ENCODE measurements around the gene DAG1. TPM values are rescaled to one million over a fixed set of nuclear protein-coding genes. Genes with fewer than 3 reads are reported as not detected.
"Not testable (repeated sequence)": the region's sequence is repeated elsewhere in the genome, so short reads cannot be mapped to it uniquely, and the experiment has no call there.

Gene DAG1
- total RNA-seq, 1 donor from 2014 or later = 84.3 TPM

- Mint-ChIP-seq H3K36me3 (peaks cover 5% of the 10 kb centered on the region), H3K4me1 (ENCODE audit: unreplicated experiment) (peaks cover 2% of the 10 kb centered on the region), H3K9me3 (no peaks in the 10 kb centered on the region), H3K4me3 (no peak overlapping the region), H3K27ac (no peak overlapping the region), H3K27me3 (no peaks in the 10 kb centered on the region)
- TF ChIP-seq, protein P1, sequence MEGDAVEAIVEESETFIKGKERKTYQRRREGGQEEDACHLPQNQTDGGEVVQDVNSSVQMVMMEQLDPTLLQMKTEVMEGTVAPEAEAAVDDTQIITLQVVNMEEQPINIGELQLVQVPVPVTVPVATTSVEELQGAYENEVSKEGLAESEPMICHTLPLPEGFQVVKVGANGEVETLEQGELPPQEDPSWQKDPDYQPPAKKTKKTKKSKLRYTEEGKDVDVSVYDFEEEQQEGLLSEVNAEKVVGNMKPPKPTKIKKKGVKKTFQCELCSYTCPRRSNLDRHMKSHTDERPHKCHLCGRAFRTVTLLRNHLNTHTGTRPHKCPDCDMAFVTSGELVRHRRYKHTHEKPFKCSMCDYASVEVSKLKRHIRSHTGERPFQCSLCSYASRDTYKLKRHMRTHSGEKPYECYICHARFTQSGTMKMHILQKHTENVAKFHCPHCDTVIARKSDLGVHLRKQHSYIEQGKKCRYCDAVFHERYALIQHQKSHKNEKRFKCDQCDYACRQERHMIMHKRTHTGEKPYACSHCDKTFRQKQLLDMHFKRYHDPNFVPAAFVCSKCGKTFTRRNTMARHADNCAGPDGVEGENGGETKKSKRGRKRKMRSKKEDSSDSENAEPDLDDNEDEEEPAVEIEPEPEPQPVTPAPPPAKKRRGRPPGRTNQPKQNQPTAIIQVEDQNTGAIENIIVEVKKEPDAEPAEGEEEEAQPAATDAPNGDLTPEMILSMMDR (conservative IDR thresholded peaks at IDR 0.05) = no peak
- DNase-seq (ENCODE audit: extremely low spot score, unreplicated experiment) = no peak
Measured at GRCh38 chr3:49492969-49493368, 22.9 kb downstream of the DAG1 start.

GRCh38 chr3:49493901-49494300, 23.8 kb downstream of the DAG1 start:
- no peak for DNase-seq (ENCODE audit: extremely low spot score, unreplicated experiment)
- Mint-ChIP-seq H3K27me3 (no peaks in the 10 kb centered on the region), H3K36me3 (peaks cover 5% of the 10 kb centered on the region), H3K9me3 (no peaks in the 10 kb centered on the region), H3K4me1 (ENCODE audit: unreplicated experiment) (peaks cover 6% of the 10 kb centered on the region), H3K27ac (no peak overlapping the region), H3K4me3 (no peak overlapping the region)
- TF ChIP-seq, protein P1 (conservative IDR thresholded peaks at IDR 0.05) = no peak

GRCh38 chr3:49495023-49495422, 25.0 kb downstream of the DAG1 start:
- Mint-ChIP-seq H3K27me3 (no peaks in the 10 kb centered on the region), H3K27ac (no peak overlapping the region), H3K36me3 (no peaks in the 10 kb centered on the region), H3K4me1 (ENCODE audit: unreplicated experiment) (peaks cover 6% of the 10 kb centered on the region), H3K9me3 (no peaks in the 10 kb centered on the region), H3K4me3 (no peak overlapping the region)
- TF ChIP-seq, protein P1 (conservative IDR thresholded peaks at IDR 0.05) = no peak
- DNase-seq (ENCODE audit: extremely low spot score, unreplicated experiment) = no peak

DNA sequence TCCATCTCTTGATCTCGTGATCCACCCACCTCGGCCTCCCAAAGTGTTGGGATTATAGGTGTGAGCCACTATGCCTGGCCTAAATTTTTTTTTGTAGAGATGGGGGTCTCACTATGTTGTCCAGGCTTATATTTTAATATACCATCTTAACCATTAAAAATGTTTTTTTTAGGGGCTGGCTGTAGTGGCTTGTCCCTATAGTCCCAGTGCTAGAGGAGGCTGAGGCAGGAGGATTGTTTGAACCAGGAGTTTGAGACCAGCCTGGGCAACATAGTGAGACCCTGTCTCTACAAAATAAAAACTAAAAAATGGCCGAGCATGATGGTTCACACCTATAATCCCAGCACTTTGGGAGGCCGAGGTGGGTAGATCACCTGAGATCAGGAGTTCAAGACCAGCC, 26.8 kb downstream of the DAG1 start:
- peaks cover 17% of the 10 kb centered on the region for H3K4me1 Mint-ChIP-seq (ENCODE audit: unreplicated experiment)
- H3K4me3 Mint-ChIP-seq; H3K27me3 Mint-ChIP-seq; DNase-seq (ENCODE audit: extremely low spot score, unreplicated experiment); H3K9me3 Mint-ChIP-seq; H3K27ac Mint-ChIP-seq; H3K36me3 Mint-ChIP-seq: not testable (repeated sequence)

DNA sequence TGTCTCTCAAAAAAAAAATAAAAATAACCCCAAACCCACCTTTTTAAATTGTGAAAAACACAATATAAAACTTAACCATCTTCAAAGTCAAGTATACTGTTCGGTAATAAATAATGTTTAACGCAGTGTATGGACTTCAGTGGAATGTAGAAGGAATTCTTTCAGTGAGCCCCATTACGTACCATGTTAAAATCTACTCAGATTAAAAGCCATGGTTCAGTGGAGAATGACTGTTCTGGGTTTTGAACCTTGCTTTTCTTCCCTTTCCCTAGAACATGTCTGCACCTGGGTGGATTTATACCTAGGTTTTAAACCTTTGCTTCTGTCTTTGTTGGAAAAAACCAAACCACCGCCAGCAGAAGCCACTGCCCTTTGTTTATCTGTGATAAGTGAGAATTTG, 27.5 kb downstream of the DAG1 start:
- Mint-ChIP-seq H3K36me3 (no peaks in the 10 kb centered on the region), H3K27me3 (no peaks in the 10 kb centered on the region), H3K4me1 (ENCODE audit: unreplicated experiment) (peaks cover 17% of the 10 kb centered on the region)

GRCh38 chr3:49498239-49498638, 28.2 kb downstream of the DAG1 start:
- Mint-ChIP-seq H3K27me3 (no peaks in the 10 kb centered on the region), H3K4me1 (ENCODE audit: unreplicated experiment) (peaks cover 17% of the 10 kb centered on the region), H3K9me3 (no peaks in the 10 kb centered on the region), H3K27ac (peak overlapping the region; percentile 41), H3K4me3 (no peak overlapping the region), H3K36me3 (no peaks in the 10 kb centered on the region)
- TF ChIP-seq, protein P1 (conservative IDR thresholded peaks at IDR 0.05) = no peak
- DNase-seq (ENCODE audit: extremely low spot score, unreplicated experiment) = no peak

More for the DNA sequence above, 27.5 kb downstream of the DAG1 start:
- Mint-ChIP-seq H3K9me3 (no peaks in the 10 kb centered on the region), H3K27ac (peak overlapping the region; percentile 41), H3K4me3 (no peak overlapping the region)
- TF ChIP-seq, protein P1 (conservative IDR thresholded peaks at IDR 0.05) = no peak
- DNase-seq (ENCODE audit: extremely low spot score, unreplicated experiment) = no peak
